ENCODE measurements around the gene ANKRD6.

The ANKRD6 gene

DNA sequence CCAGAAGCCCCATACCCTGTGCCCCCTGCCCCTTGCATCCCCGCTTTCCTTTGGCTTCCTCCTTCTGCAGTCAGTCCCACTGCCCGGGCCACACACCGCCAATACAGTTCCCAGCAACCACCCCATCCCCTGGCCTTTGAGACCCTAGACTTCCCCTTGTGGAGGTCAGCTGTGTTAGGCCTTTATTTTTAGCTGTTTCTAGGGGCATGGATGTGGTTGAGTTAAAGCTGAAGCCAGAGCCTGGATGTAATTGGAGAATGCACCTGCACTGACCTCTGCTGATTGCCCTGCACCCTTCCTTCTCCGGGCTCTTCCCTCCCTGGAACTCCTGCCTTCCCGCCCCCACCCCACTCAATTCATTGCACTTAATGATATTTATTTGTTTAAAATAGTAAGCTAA, 171.7 kb downstream of the ANKRD6 start:
- TF ChIP-seq, protein P1, sequence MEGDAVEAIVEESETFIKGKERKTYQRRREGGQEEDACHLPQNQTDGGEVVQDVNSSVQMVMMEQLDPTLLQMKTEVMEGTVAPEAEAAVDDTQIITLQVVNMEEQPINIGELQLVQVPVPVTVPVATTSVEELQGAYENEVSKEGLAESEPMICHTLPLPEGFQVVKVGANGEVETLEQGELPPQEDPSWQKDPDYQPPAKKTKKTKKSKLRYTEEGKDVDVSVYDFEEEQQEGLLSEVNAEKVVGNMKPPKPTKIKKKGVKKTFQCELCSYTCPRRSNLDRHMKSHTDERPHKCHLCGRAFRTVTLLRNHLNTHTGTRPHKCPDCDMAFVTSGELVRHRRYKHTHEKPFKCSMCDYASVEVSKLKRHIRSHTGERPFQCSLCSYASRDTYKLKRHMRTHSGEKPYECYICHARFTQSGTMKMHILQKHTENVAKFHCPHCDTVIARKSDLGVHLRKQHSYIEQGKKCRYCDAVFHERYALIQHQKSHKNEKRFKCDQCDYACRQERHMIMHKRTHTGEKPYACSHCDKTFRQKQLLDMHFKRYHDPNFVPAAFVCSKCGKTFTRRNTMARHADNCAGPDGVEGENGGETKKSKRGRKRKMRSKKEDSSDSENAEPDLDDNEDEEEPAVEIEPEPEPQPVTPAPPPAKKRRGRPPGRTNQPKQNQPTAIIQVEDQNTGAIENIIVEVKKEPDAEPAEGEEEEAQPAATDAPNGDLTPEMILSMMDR (conservative IDR thresholded peaks at IDR 0.05; ENCODE audit: low read length) = no peak
- no peak overlapping the region for H3K4me3 ChIP-seq (ENCODE audit: low read length)
- no peak for DNase-seq (ENCODE audit: low read depth)

DNA sequence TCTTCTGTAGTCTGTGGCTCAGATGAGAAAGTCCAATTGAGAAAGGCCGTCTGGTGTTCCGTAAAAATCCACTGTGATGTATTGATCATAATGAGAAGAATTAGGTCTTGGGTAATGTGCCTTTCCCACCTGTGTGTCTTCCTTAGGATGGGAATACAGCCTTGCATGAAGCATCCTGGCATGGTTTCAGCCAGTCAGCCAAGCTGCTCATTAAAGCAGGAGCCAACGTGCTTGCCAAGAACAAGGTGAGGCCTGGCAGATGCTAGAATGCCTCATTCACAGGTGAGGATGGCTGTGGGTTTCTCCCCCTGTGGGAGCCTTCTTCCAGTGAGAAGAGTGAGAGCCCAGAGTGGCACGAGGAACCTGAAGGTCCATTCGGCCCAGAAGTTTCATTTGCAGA, 172.9 kb downstream of the ANKRD6 start:
- no peak overlapping the region for H3K4me3 ChIP-seq (ENCODE audit: low read length)
- no peak for DNase-seq (ENCODE audit: low read depth)
- TF ChIP-seq, protein P1 (conservative IDR thresholded peaks at IDR 0.05; ENCODE audit: low read length) = no peak

DNA sequence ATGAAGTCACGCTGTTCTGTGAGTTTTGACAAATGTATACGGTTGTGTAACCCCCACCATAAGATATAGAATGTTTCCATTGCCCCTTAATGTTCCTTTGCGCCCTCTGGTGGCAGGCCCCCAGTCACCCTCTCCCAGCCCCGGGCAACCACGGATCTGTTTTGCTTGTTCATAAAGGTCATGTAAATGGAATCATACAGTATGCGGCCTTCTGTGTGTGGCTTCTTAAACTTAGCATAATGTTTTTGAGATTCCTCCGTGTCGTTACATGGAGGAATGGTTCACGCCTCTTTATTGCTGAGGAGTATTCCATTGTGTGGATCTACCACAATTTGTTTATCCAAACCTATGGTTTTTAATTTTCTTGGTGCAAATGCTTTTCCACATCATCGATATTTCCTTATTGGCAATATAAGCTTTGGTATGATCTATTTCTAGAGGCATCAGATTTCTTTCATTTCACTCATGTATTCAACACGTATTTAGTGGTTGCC, 177.2 kb downstream of the ANKRD6 start:
- TF ChIP-seq, protein P1 (conservative IDR thresholded peaks at IDR 0.05; ENCODE audit: low read length) = peak; percentile 72
- peak; percentile 26 for DNase-seq (ENCODE audit: low read depth)
- H3K4me3 ChIP-seq (ENCODE audit: low read length) = no peak overlapping the region

DNA sequence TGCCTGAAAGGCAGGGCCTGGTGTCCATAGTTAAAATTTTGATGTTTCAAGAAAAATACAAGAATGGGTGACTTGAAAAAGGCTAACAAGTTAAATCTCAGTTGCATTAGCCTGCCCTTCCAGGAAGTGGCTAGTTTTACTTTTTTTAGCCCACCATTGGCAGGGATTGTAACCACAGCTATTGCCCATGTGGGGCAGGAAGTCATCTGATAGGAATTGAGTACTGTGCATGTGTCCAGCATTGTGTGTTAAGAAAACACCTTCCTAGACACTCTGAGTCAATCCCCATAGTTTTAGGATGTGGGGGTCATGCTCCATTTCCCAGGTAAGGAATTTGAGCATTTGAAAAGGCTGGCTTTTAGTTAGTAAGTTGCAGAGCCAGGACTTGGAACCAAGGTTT, 178.7 kb downstream of the ANKRD6 start:
- TF ChIP-seq, protein P1 (conservative IDR thresholded peaks at IDR 0.05; ENCODE audit: low read length) = no peak
- peak; percentile 65 for DNase-seq (ENCODE audit: low read depth)
- H3K4me3 ChIP-seq (ENCODE audit: low read length) = no peak overlapping the region

DNA sequence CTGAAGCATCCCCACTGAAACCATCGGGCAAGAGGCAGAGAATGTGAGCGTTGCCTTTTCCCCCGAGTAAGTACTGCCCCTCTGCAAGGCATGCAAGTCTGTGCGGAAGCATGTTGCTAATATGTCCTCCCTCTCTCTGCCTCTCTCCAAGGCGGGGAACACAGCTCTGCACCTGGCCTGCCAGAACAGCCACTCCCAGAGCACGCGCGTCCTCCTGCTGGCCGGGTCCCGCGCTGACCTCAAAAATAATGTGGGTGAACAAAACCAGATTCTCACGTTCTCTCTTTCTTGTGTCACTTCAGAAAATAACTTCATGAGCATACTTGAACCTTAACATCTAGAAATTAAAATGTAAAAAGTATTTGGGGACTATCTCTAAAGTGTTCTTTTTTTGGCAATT, 179.2 kb downstream of the ANKRD6 start:
- no peak overlapping the region for H3K4me3 ChIP-seq (ENCODE audit: low read length)
- TF ChIP-seq, protein P1 (conservative IDR thresholded peaks at IDR 0.05; ENCODE audit: low read length) = no peak
- DNase-seq (ENCODE audit: low read depth) = no peak

DNA sequence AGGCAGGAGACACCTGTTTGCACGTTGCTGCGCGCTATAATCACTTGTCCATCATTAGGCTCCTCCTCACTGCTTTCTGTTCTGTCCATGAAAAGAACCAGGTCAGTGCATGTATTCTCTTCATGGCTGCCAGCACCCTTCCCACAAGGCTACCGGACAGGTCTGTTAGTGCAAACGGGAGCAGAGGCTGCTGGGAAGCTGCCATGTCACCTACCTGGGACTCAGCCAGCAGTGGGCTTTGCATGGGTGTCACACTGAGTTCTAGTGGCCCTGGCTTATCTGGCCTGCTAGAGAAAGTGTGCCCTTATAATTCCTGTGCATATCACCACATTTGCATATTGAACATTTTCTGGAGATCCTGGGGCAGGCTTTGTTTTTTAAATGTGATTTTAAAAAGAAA, 180.8 kb downstream of the ANKRD6 start:
- TF ChIP-seq, protein P1 (conservative IDR thresholded peaks at IDR 0.05; ENCODE audit: low read length) = no peak
- DNase-seq (ENCODE audit: low read depth) = no peak

DNA sequence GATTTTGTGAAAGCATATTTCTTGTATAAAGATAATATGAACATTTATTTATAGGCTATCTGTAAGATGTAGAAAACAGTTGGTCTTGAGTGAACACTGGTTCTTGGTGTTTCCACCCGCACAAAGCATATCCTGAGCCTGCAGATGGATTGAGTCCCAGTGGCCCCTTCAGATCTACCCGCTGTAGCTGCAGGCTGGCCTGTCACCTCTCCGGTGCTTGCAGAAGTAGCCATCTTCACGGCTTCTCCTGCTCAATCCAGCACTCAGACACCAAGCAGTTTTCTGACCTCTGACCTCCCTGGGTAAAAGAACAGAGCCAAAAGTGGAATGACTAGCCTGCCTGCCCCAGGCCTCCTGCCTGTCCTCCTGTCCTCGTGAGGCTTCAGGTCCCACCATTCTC, 182.9 kb downstream of the ANKRD6 start:
- no peak for DNase-seq (ENCODE audit: low read depth)
- TF ChIP-seq, protein P1 (conservative IDR thresholded peaks at IDR 0.05; ENCODE audit: low read length) = no peak
- H3K4me3 ChIP-seq (ENCODE audit: low read length) = no peak overlapping the region

More for the DNA sequence above, 180.8 kb downstream of the ANKRD6 start:
- H3K4me3 ChIP-seq (ENCODE audit: low read length) = no peak overlapping the region
